HEK293 (cell line): ENCODE data around the gene SCYGR3.

Experiments
- CTCF ChIA-PET: fragments of 350-600 bp; formaldehyde crosslinking; extraction: SDS; loops from one replicate; lab custom pipeline; 2021; ENCODE audit warnings: antibody characterized with exemption; lab: Yijun Ruan, JAX
- POLR2A ChIA-PET: fragments of 300-600 bp; formaldehyde crosslinking; extraction: SDS; loops from one replicate; lab custom pipeline; 2020; ENCODE audit warnings: antibody characterized with exemption, inconsistent platforms; lab: Yijun Ruan, JAX
- H3K27ac ChIP-seq: fragments of 200-500 bp; sonication (Bioruptor generic); 2 replicates; pipeline ENCODE4 v1.5.1; 2014; ENCODE audit warnings: low read depth, low read length, control low read depth, inconsistent platforms; ENCODE audit errors: extremely low read depth
- H3K36me3 ChIP-seq, 2 experiments: fragments of 200-500 bp in 1 of 2; sonication (Bioruptor generic) in 1 of 2; 1 replicate in 1 of 2; 2 replicates in 1 of 2; pipeline ENCODE4 v1.5.1; 2014 to 2017; ENCODE audit warnings: inconsistent platforms in 2 of 2, low read length in 2 of 2; ENCODE audit not compliant: control insufficient read depth in 2 of 2, insufficient read depth in 1 of 2
- H3K4me1 ChIP-seq: fragments of 200-500 bp; sonication (Bioruptor generic); 2 replicates; pipeline ENCODE4 v1.5.1; 2014; ENCODE audit warnings: mild to moderate bottlenecking, low read length, inconsistent platforms; ENCODE audit not compliant: control insufficient read depth, insufficient read depth
- H3K4me3 ChIP-seq: 2 replicates; pipeline ENCODE4 v1.5.1; 2011; ENCODE audit warnings: low read depth, mild to moderate bottlenecking, control low read depth, low read length, moderate library complexity
- H3K9me3 ChIP-seq: fragments of 200-500 bp; sonication (Bioruptor generic); 2 replicates; pipeline ENCODE4 v1.5.1; 2014; ENCODE audit warnings: low read depth, low read length, inconsistent platforms; ENCODE audit not compliant: control insufficient read depth, insufficient read depth
- HOXC10 ChIP-seq: sonication (generic); formaldehyde crosslinking; IDR thresholded peaks from 2 replicates; pipeline ENCODE4 v1.8.1; 2023; ENCODE audit warnings: mild to moderate bottlenecking, missing genetic modification reagents
- MYNN ChIP-seq: fragments of 450-650 bp; formaldehyde crosslinking; IDR thresholded peaks from 2 replicates; pipeline ENCODE4 v1.5.1; 2016; ENCODE audit warnings: missing biosample characterization, missing genetic modification characterization, borderline replicate concordance
- PBX3 ChIP-seq: sonication (generic); formaldehyde crosslinking; IDR thresholded peaks from 2 replicates; pipeline ENCODE4 v1.8.1; 2022; ENCODE audit warnings: mild to moderate bottlenecking, moderate library complexity, missing genetic modification reagents
- SETDB1 ChIP-seq: IDR thresholded peaks from one replicate; pipeline ENCODE4 v1.6.1; 2017; ENCODE audit warnings: mild to moderate bottlenecking, low read length, moderate library complexity, mixed read lengths; ENCODE audit not compliant: insufficient read length
- ZBTB10 ChIP-seq: fragments of 450-650 bp; formaldehyde crosslinking; IDR thresholded peaks from 2 replicates; pipeline ENCODE4 v1.5.1; 2016; ENCODE audit warnings: missing biosample characterization, missing genetic modification characterization
- ZFP3 ChIP-seq: fragments of 450-650 bp; formaldehyde crosslinking; IDR thresholded peaks from 2 replicates; pipeline ENCODE4 v1.5.1; 2016; ENCODE audit warnings: low read depth, missing biosample characterization, missing genetic modification characterization
- ZNF169 ChIP-seq: fragments of 450-650 bp; formaldehyde crosslinking; IDR thresholded peaks from 2 replicates; pipeline ENCODE4 v1.5.1; 2016; ENCODE audit warnings: missing biosample characterization, missing genetic modification characterization
- ZNF214 ChIP-seq: fragments of 450-650 bp; formaldehyde crosslinking; IDR thresholded peaks from 2 replicates; pipeline ENCODE4 v1.5.1; 2017; ENCODE audit warnings: missing biosample characterization, mild to moderate bottlenecking, missing genetic modification characterization, borderline replicate concordance
- ZNF23 ChIP-seq: fragments of 450-650 bp; formaldehyde crosslinking; IDR thresholded peaks from 2 replicates; pipeline ENCODE4 v1.5.1; 2016; ENCODE audit warnings: missing biosample characterization, missing genetic modification characterization, borderline replicate concordance
- ZNF26 ChIP-seq: fragments of 450-650 bp; formaldehyde crosslinking; IDR thresholded peaks from 2 replicates; pipeline ENCODE4 v1.5.1; 2016; ENCODE audit warnings: missing biosample characterization, missing genetic modification characterization
- ZNF335 ChIP-seq: fragments of 450-650 bp; formaldehyde crosslinking; conservative IDR thresholded peaks from 2 replicates; pipeline ENCODE4 v1.5.1; 2016; ENCODE audit warnings: missing biosample characterization, missing genetic modification characterization
- ZNF416 ChIP-seq: fragments of 450-650 bp; formaldehyde crosslinking; IDR thresholded peaks from 2 replicates; pipeline ENCODE4 v1.5.1; 2016; ENCODE audit warnings: missing biosample characterization, missing genetic modification characterization
- ZNF707 ChIP-seq: fragments of 450-650 bp; formaldehyde crosslinking; IDR thresholded peaks from 2 replicates; pipeline ENCODE4 v1.5.1; 2016; ENCODE audit warnings: missing biosample characterization, missing genetic modification characterization
- ZNF768 ChIP-seq: fragments of 450-650 bp; formaldehyde crosslinking; IDR thresholded peaks from 2 replicates; pipeline ENCODE4 v1.5.1; 2018; ENCODE audit warnings: missing biosample characterization, mild to moderate bottlenecking, missing genetic modification characterization
- ZNF830 ChIP-seq: fragments of 450-650 bp; IDR thresholded peaks from 2 replicates; pipeline ENCODE4 v1.5.0; 2018; ENCODE audit warnings: missing biosample characterization, missing genetic modification characterization, low read depth, mild to moderate bottlenecking, moderate library complexity

Gene SCYGR3

GRCh38 chr2:227582369-227582768 is 32.3 kb downstream of the SCYGR3 start:
- no peak overlapping the region for H3K4me3 ChIP-seq
- H3K36me3 ChIP-seq: no peaks in the 10 kb centered on the region
- H3K4me1 ChIP-seq: no peaks in the 10 kb centered on the region
- ChIA-PET CTCF (no interaction called here), POLR2A (no interaction called here)
- no peaks in the 10 kb centered on the region for H3K9me3 ChIP-seq
- TF ChIP-seq ZBTB10 (tag by site-specific recombination) (no peak), ZNF707 (tag by site-specific recombination) (peak; percentile 87)
- TF ChIP-seq, all 188 proteins: peak for 1
- H3K27ac ChIP-seq: no peak overlapping the region

GRCh38 chr2:227579791-227580190 is 34.8 kb downstream of the SCYGR3 start:
- H3K27ac ChIP-seq: no peak overlapping the region
- ChIA-PET POLR2A (no interaction called here), CTCF (interaction anchor here (0.7 to 1.0 kb wide), 2 partner anchors 78 to 345 kb away, joined by 3 read pairs; no protein-coding TSS in a partner anchor)
- H3K9me3 ChIP-seq: no peaks in the 10 kb centered on the region
- no peaks in the 10 kb centered on the region for H3K36me3 ChIP-seq
- H3K4me3 ChIP-seq: no peak overlapping the region
- TF ChIP-seq MYNN (tag by site-specific recombination) (no peak), ZNF335 (tag by site-specific recombination) (peak; percentile 28; the same call in 1 of the 2 replicates)
- H3K4me1 ChIP-seq: no peaks in the 10 kb centered on the region; the same call in 1 of the 2 replicates

GRCh38 chr2:227578642-227579041 is 36.0 kb downstream of the SCYGR3 start:
- no peaks in the 10 kb centered on the region for H3K9me3 ChIP-seq
- no peak for TF ChIP-seq ZNF23
- no peak for TF ChIP-seq ZFP3 (tag by site-specific recombination)
- no peak for TF ChIP-seq ZNF768 (tag by site-specific recombination)
- TF ChIP-seq ZNF830 (tag by site-specific recombination): no peak
- no peak for TF ChIP-seq SETDB1
- TF ChIP-seq PBX3 (CRISPR knock-in tag): no peak
- no peak for TF ChIP-seq ZNF26 (tag by site-specific recombination)
- no peak for TF ChIP-seq ZNF169
- TF ChIP-seq ZNF214 (tag by site-specific recombination): no peak
- no peak for TF ChIP-seq ZNF416 (tag by site-specific recombination)
- no peak for TF ChIP-seq HOXC10 (CRISPR knock-in tag)
- H3K4me3 ChIP-seq: no peak overlapping the region
- H3K4me1 ChIP-seq: no peaks in the 10 kb centered on the region; the same call in 1 of the 2 replicates
- POLR2A ChIA-PET: no interaction called here
- no peaks in the 10 kb centered on the region for H3K36me3 ChIP-seq
- no peak overlapping the region for H3K27ac ChIP-seq
- CTCF ChIA-PET: interaction anchor here (0.7 to 0.8 kb wide), 2 partner anchors 23 to 98 kb away, joined by 3 to 4 read pairs; no protein-coding TSS in a partner anchor
